IPS-15b (cell line): ENCODE results near the gene MRRF.

Source experiments
- H3K27me3 ChIP-seq: one replicate; pipeline ENCODE4 v1.6.1; 2013; ENCODE audit warnings: low read length; ENCODE audit not compliant: control insufficient read depth, insufficient read depth
- H3K36me3 ChIP-seq: one replicate; pipeline ENCODE4 v1.6.1; 2013; ENCODE audit warnings: low read length; ENCODE audit not compliant: control insufficient read depth, insufficient read depth
- H3K4me1 ChIP-seq: one replicate; pipeline ENCODE4 v1.6.1; 2013; ENCODE audit warnings: mild to moderate bottlenecking, low read length; ENCODE audit not compliant: control insufficient read depth, insufficient read depth
- H3K4me3 ChIP-seq: one replicate; pipeline ENCODE4 v1.5.1; 2013; ENCODE audit warnings: low read depth, low read length
- H3K9ac ChIP-seq: one replicate; pipeline ENCODE4 v1.6.1; 2013; ENCODE audit warnings: low read depth, mild to moderate bottlenecking, low read length
- H3K9me3 ChIP-seq: one replicate; pipeline ENCODE4 v1.6.1; 2013; ENCODE audit warnings: mild to moderate bottlenecking, low read length; ENCODE audit not compliant: control insufficient read depth, insufficient read depth

Gene MRRF

GRCh38 chr9:122380293-122380692 lies 115.6 kb downstream of the MRRF start:
- Histone ChIP-seq H3K36me3 (no peaks in the 10 kb centered on the region), H3K4me1 (peaks cover 8% of the 10 kb centered on the region)

More at GRCh38 chr9:122380293-122380692, 115.6 kb downstream of the MRRF start:
- no peak overlapping the region for H3K9ac ChIP-seq
- H3K9me3 ChIP-seq: no peaks in the 10 kb centered on the region
- H3K4me3 ChIP-seq: no peak overlapping the region
- H3K27me3 ChIP-seq: peaks cover 8% of the 10 kb centered on the region
